IPS-18c (cell line): ENCODE results near the gene DBH.

Experiments
- H3K4me3 ChIP-seq: 2 replicates; pipeline ENCODE4 v1.7.0; 2013; ENCODE audit warnings: low read depth, mild to moderate bottlenecking, low read length, moderate library complexity; ENCODE audit not compliant: insufficient read depth
- H3K9me3 ChIP-seq: one replicate; pipeline ENCODE4 v1.6.1; 2013; ENCODE audit warnings: mild to moderate bottlenecking, low read length, moderate library complexity; ENCODE audit not compliant: control insufficient read depth, insufficient read depth

The DBH gene

DNA sequence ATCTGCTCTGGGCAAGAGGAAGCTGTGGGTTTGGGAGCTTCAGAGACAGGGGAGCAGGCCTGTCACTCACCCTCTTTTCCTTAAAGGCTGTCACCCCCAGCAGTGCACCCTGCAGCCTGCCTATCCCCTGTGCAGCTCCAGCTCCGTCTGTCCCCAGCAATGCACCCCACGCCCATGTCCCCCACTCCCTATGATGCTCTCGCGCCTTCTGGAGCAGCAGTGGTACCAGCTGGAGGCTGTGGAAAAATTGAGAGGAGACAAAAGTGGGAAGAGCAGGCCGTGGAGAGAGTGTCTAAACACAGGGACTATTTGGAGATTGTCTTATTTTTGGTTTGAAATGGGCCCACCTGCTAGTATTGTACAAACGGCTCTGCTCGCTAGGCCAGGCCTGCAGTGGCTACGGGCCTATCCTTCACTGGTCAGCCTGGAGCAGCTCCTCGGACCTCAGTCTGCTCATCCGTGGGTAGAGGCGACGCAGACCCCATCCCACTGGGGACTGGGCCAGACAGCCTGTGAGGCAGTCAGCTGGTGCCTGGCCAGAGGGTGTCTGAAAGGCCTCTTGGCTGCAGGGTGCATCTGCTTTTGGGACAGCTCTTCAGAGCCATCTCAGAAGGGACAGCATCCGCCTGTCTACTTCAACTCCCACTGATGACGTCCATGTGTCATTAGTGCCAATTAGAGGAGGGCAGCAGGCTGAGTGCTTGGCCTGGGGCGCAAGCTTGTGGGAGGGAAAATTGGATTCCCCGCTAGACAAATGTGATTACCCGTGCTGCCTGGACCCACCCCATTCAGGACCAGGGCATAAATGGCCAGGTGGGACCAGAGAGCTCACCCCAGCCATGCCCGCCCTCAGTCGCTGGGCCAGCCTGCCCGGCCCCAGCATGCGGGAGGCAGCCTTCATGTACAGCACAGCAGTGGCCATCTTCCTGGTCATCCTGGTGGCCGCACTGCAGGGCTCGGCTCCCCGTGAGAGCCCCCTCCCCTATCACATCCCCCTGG, at the start of gene DBH:
Gene DBH, plus strand, starts transcription at position 831 of the 999 bp plus-strand sequence. Its CDS starts 9 bp downstream, at position 840.
- no peaks in the 10 kb centered on the region for H3K9me3 ChIP-seq
- H3K4me3 ChIP-seq = no peak within 1 kb of the TSS

DNA sequence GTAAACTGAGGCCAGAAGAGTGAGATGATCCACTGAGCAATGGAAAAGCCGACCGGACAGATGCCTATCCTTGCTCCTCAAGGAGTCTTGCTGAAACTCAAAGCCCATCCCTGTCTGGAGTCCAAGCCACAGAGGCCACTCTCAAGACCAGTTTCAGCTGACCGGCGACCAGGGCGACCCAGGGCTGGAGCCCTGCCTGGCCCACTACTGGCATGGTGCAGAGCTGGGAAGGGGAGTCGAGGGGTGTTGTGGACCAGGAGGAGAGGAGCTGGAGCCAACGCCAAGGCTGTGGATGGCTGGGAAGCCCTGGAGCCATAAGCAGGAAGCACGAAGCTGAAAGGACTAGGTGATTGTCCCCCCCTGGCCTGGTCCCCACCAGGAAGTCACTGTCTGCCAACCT, 49.1 kb upstream of the DBH start:
- Histone ChIP-seq H3K9me3 (peaks cover 2% of the 10 kb centered on the region), H3K4me3 (no peak overlapping the region)

DNA sequence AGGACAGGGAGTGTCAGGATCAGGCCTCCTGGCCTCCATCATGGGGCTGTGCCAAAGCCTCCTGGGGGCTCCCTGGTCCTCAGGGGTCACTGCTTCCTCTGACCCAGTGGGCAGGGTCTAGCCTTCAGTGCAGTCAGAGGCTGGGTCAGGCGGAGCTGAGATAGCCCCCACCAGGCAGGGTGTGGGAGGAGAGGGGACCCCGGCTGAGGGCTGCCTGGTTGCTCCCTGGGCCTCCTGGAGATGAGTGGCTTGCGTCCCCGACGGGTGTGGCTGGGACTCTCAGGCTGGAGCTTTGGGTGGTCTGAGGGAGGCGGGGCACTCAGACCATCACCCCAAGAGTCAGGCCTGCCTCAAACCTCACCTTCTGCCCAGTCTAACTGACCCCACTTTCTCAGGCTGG, 48.7 kb upstream of the DBH start:
- peaks cover 2% of the 10 kb centered on the region for H3K9me3 ChIP-seq
- H3K4me3 ChIP-seq = no peak overlapping the region

DNA sequence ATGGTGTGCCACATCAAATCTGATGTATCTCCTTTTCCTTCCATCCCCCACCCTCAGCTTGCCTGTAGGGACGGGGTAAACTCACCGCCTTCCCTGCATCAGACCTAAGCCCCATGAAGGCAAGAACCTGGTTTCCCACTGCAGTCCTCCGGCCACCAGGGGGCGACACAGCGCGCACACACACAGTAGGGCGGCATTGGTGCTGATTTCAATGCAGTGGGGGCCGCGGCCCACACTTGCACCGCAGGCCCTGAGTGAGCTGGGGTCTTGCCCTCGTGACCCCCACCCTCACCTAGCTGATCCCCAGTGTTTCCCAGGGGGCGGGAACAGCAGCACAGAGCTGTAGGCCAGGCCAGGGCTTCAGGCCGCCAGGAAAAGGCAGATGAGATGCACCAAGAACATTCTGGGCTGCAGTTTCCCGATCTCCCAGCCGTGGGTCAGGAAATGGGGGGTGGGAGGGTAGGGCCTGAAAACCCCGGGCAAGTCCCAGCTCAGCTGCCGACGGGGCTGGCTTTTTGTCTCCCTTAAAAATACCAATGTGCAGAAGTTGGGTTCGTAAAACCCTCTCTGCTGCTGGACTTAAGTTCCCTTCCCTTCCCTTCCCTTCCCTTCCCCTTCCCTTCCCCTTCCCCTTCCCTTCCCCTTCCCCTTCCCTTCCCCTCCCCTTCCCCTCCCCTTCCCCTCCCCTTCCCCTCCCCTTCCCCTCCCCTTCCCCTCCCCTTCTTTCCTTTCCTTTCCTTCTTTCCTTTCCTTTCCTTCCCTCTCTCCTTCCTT, 46.5 kb upstream of the DBH start:
- Histone ChIP-seq H3K9me3 (no peaks in the 10 kb centered on the region), H3K4me3 (no peak overlapping the region)

DNA sequence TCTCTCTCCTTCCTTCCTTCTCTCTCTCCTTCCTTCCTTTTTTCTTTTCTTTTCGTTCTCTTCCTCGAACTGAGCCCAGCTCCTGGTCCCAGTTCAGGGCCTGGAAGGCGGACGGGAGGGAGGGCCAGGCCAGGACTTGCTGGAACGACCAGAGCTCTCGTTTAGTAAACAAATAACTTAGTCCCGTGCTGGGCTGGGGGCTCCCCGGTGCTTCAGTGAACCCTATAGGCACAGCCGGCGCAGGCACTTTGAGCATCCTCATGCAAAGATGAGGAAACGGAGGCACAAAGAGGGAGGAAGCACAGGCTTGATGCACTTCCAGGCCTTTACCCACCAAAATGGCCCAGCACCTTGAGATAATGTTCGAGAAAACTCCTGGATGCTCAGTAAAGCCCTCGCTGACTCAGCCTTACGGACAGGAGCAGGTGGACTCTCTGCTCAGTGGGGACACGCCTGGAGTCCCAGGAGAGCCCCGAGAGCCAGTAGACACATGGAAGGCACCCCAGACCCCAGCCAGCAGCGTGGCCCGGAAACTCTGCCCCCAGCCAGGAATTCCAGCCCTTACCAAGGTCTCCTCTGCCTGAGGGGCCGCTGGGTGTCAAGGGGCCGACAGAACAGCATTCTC, 45.8 kb upstream of the DBH start:
- no peaks in the 10 kb centered on the region for H3K9me3 ChIP-seq
- H3K4me3 ChIP-seq = no peak overlapping the region

DNA sequence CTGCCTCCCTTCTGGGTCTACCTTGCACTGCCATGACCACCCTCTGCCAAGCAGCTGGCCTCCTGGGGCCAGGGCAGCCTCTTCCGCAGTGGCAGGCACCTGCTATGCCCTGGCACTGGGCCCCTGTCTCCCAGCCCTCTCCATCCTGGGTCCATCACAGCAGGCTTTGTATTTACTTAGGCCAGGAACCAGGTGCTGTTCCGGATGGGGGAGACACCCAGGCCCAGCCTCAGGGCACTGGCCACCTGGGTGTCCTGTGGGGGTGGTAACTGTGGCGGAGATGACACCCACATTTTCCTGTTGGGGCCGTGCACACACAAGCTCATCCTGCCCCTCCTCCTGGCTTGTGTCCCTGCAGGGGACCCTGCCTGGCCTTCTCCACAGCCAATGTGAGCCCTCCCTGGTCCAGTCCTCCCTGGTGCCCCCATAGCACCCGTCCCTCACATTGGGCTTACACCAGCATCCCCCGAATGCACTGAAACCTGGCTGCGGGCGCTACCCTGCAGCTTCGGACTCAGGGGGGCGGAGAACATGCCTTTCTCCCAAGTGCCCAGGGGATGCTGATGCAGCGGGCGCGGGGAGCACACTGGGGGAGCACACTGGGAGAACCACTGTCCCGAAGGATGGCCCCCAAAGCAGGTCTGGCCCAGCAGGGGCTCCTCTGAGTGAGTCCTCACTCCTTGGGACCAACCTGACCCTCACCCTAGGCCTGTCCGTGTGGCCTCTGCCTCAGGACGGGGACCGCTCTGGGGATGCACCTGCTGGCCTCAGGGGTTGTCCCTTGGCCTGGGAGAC, 44.9 kb upstream of the DBH start:
- Histone ChIP-seq H3K4me3 (no peak overlapping the region), H3K9me3 (no peaks in the 10 kb centered on the region)

DNA sequence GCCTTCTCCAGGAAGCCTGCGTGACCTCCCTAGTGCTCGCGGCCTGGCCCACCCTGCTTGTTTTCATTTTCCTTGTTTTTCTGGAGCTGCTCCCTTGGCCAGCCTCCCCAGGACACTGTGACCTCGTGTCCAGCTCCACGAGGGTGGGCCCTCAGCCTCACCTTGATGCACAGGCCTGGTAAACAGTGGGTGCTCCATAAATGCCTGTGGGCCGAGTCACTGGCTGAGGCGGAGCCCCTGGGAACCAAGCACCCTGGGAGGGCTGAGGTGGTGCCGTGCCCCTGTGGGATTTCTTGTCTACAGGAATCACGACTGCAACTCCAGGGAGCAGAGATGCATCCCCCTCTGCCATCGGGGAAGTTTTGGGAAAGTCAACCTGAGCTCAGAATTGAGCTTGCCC, 44.2 kb upstream of the DBH start:
- Histone ChIP-seq H3K4me3 (no peak overlapping the region), H3K9me3 (no peaks in the 10 kb centered on the region)

DNA sequence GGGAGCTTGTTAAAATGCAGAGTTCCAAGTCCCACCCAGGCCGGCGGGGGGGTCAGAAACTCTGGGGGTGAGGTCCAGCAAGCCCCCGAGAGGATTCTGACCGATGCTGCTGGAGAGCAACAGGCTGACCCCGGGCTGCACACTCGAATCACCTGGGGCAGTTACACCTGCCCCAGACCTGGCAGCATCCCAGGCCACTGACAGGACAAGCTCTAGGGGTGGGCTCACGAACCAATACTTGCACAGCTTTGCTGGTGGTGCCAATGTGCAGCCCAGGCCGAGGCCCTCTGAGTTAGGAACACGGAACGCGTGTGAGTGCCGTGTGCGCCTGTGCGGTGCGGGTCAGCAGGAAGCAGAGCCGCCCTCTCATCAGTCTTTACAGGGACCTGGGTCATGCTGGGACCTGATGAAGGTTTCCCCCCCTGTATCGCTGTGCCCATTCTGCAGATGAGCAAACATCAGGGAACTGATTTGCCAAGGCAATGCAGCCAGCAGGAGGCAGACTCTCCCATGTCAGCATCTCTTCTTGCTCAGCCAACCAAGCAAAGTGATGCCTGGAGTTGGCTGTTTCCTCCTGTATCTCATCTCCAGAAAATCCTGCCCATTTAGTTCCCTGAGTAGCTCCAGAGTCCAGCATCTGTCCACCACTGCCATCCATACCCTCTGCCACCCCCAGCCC, 43.3 kb upstream of the DBH start:
- Histone ChIP-seq H3K9me3 (no peaks in the 10 kb centered on the region), H3K4me3 (no peak overlapping the region)

DNA sequence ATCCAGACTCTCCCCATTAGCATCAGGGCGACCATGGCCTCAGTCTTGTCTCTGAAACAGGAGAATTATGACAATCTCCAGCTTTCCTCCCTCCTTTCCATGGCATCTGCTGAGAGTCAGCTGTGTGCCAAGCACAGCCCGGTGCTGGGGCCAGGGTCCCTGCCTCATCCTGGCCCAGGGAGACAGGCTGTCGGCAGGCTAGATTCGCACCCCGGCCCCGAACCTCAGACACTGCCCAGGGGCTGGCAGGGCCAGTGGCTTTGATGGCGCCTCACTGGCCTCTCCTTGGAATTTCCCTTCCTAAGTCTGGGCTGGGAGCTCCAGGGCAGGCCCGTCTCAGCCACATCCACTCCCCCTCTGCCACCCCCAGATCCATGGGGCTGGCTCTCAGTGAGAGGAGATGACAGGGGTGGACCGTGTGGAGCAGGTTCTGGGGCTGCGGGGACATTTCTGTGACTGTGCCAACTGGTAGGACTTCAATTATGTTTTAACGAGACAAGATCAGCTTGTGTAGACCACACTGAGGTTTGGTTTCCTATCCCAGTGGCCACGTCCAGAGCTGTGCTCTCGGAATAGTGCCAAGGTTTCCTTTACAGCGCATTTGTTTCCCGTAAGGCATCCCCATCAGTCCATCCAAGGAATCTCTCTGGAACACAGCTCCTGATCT, 42.4 kb upstream of the DBH start:
- H3K9me3 ChIP-seq = no peaks in the 10 kb centered on the region
- H3K4me3 ChIP-seq = no peak overlapping the region

DNA sequence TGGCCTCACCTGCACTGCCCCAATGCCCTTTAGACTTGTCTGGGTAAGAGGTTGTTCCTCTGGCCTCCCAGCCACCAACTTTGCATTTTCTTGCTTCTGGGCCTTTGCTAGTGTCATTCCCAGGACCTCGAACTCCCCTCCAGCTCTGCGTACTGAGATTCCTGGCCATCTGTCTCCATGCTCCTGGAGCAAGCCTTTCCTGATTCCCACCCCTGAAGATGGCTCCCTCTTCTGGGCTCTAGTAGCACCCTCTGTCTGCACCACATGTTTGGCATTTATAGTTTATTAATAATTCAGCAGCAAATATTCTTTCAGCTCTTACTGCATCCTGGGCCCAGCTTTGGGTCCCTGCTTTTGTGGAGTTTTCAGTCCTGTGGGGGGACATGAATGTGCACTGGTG, 41.9 kb upstream of the DBH start:
- H3K9me3 ChIP-seq = no peaks in the 10 kb centered on the region
- H3K4me3 ChIP-seq = no peak overlapping the region

DNA sequence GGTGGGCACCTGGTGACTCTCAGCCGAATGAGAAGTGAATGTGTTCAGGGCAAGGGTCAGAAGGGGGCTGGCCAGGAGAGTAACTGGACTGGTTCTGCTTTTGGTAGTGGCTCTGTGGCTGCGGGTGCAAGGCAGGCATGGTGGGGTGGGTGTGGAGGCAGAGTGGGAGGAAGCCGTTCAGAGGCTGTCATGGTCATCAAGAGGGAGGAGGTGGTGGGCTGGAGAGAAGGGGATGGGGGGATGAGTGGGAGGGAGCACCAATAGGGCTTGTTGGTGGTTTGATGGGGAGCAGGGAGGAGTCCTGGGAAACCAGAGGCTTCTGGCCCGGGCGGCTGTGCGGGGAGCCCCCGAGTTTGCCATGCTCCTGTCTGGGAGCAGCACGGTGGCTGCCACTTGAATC, 40.3 kb upstream of the DBH start:
- H3K9me3 ChIP-seq = no peaks in the 10 kb centered on the region
- H3K4me3 ChIP-seq = no peak overlapping the region

DNA sequence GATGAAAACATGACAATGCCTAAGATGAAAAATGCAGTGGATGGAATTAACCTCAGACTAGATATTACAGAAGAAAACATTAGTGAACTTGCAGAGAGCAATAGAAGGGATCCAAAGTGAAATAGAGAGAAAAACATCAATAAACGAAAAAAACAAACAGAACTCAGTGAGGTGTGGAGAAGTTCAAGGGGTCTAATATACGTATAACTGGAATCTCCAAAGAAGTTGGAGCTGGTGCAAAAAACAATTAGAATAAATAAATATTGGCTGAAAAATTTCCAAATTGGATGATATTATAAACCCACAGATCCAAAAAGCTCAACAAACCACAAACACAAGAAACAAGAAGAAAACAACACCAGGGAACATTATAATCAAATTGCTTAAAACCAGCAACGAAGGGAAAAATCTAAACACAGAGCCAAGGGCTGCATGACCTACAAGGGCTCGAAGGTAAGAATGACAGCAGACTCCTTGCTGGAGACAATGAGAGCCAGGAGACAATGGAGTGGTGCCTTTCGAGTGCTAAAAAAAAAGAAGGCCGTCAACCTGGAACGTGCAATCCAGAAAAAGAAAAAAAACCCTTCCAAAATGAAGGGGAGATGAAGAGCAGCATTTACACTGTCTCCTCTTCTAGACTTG, 38.7 kb upstream of the DBH start:
- no peaks in the 10 kb centered on the region for H3K9me3 ChIP-seq

DNA sequence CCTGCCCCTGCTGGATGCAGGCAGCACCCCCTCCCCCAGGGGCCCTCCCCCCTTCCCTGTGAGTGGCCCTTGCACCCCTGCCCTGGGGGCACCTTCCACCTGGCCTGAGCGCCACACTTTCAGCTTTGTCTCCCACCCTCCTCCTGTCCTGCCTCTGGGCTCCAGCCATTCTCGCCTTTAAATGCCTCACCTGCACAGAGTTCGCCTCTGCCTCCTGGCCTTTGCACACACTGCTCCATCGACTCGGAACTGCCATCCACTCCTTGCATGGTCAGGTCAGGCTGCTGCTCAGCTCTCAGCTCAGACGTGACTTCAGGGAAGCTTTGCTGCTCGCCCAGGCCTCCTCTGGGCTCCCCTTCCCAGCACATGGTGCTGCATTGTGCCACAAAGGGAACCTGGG, 37.2 kb upstream of the DBH start:
- H3K4me3 ChIP-seq = no peak overlapping the region
- no peaks in the 10 kb centered on the region for H3K9me3 ChIP-seq

More for the DNA sequence above, 38.7 kb upstream of the DBH start:
- no peak overlapping the region for H3K4me3 ChIP-seq

DNA sequence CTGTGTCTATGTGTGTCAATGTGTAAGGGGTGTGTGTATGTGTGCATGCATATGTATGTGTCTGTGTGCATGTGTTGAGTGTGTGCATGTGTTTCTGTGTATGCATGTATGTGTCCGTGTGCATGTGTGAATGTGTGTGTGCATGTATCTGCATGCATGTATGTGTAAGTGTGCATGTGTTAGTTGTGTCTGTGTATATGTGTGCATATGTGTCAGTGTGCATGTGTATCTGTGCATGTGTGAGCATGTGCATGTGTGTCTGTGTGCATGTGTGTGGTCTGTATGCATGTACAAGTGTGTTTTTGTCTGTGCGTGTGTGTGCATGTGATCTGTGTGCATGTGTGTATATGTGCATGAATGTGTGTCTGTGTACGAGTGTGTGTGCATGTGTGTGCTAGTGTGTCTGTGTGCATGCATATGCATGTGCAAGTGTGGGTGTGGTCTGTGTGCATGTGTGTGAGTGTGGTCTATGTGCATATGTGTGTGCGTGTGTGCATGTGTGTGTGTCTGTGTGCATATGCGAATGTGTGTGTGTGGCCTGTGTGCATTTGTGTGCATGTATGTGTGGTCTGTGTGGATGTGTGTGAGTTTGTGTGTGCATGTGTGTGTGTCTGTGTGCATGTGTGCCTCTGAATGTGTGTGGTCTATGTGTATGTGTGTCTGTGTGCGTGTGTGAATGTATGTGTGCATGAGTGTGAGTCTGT, 36.5 kb upstream of the DBH start:
- H3K4me3 ChIP-seq = no peak overlapping the region

DNA sequence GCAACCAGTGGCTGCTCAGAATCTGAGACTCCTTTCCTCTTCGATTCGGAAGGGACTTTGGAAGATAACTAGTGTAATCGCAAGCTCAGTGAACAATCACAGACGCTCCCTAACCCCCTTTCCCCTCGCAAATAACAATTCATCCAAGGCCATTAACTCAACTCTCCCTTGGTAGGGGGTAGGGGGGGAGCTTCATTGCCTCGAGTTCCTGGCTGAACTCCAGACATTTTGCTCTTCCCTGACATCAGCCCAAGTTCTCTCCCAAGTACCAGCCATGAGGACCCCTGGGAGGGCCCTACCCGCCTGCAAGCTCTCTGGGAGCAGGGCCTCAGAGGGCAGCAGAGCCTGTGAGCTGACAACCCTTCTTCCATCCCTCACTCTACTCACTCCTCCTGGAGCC, 35.4 kb upstream of the DBH start:
- Histone ChIP-seq H3K9me3 (no peaks in the 10 kb centered on the region), H3K4me3 (no peak overlapping the region)

More for the DNA sequence above, 36.5 kb upstream of the DBH start:
- no peaks in the 10 kb centered on the region for H3K9me3 ChIP-seq
